NCI-H446 treated with DMSO at 0.1 percent for 48 hours (cell line): Measurements from ENCODE around the gene ACTG1.

Source experiments
- DNase-seq: peaks from one replicate; lab custom pipeline; 2025; lab: John Stamatoyannopoulos, UW

ACTG1 gene

GRCh38 chr17:81464586-81464985, 48.0 kb downstream of the ACTG1 start:
- no peak for DNase-seq

GRCh38 chr17:81463506-81463905, 49.1 kb downstream of the ACTG1 start:
- DNase-seq: no peak

GRCh38 chr17:81462506-81463125, 50.0 kb downstream of the ACTG1 start:
- DNase-seq: no peak

GRCh38 chr17:81461607-81462500, 50.7 kb downstream of the ACTG1 start:
- DNase-seq: no peak

- DNase-seq: no peak
Measured at GRCh38 chr17:81460856-81461460, 51.6 kb downstream of the ACTG1 start.
